ENCODE measurements around the gene SEC16A.

DNA sequence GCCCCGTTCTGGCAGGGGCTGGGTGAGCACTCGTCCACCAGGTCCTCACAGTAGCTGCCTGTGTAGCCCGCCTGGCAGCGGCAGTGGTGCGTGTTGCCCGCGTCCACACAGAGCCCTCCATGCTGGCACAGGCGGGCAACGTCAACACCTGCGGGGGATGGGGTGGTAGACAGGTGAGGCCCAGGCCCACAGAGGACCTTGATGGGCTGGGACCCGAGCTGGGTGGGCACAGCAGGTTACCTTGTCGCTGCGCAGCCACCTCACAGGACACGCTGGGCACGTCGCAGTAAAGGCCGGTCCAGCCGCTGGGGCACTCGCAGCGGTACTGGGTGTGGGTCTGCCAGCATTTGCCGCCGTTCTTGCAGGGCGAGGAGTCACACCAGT lies 25.1 kb upstream of the SEC16A start:
- TF ChIP-seq, protein P1, sequence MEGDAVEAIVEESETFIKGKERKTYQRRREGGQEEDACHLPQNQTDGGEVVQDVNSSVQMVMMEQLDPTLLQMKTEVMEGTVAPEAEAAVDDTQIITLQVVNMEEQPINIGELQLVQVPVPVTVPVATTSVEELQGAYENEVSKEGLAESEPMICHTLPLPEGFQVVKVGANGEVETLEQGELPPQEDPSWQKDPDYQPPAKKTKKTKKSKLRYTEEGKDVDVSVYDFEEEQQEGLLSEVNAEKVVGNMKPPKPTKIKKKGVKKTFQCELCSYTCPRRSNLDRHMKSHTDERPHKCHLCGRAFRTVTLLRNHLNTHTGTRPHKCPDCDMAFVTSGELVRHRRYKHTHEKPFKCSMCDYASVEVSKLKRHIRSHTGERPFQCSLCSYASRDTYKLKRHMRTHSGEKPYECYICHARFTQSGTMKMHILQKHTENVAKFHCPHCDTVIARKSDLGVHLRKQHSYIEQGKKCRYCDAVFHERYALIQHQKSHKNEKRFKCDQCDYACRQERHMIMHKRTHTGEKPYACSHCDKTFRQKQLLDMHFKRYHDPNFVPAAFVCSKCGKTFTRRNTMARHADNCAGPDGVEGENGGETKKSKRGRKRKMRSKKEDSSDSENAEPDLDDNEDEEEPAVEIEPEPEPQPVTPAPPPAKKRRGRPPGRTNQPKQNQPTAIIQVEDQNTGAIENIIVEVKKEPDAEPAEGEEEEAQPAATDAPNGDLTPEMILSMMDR (IDR thresholded peaks at IDR 0.05) = no peak
- TF ChIP-seq EP300 (IDR thresholded peaks at IDR 0.05) (no peak), POLR2AphosphoS5 (IDR thresholded peaks at IDR 0.05) (no peak)
